Keratinocyte (primary cell): ENCODE data around the gene KLC1. TPM values are rescaled to one million over a fixed set of nuclear protein-coding genes. Genes with fewer than 3 reads are reported as not detected.

Experiments used
- DNase-seq: peaks from one replicate; pipeline ENCODE4 v3.0.0-alpha.2; 2011; ENCODE audit warnings: low read depth, missing footprints, low spot score
- FAIRE-seq: peaks from 2 replicates; lab custom pipeline; 2011; peaks lifted over from hg19 to GRCh38; lab: Jason Lieb, UNC
- H2AFZ ChIP-seq: 2 replicates; pipeline ENCODE4 v1.6.0; 2012; ENCODE audit warnings: low read length, control low read depth, inconsistent platforms; ENCODE audit not compliant: control insufficient read depth
- H3K27ac ChIP-seq: 2 replicates; pipeline ENCODE4 v1.5.1; 2011; ENCODE audit warnings: low read length; ENCODE audit not compliant: control insufficient read depth, insufficient read depth
- H3K27me3 ChIP-seq: 3 replicates; pipeline ENCODE4 v1.6.0; 2011; ENCODE audit warnings: low read length; ENCODE audit not compliant: control insufficient read depth, insufficient read depth; ENCODE audit errors: extremely low read depth
- H3K36me3 ChIP-seq, 2 experiments: 2 replicates in 1 of 2; 3 replicates in 1 of 2; pipeline ENCODE4 v1.5.1; 2011; ENCODE audit warnings: low read length in 2 of 2, mild to moderate bottlenecking in 1 of 2; ENCODE audit not compliant: control insufficient read depth in 2 of 2, insufficient read depth in 2 of 2; ENCODE audit errors: extremely low read depth in 1 of 2
- H3K4me1 ChIP-seq: 3 replicates; pipeline ENCODE4 v1.5.1; 2011; ENCODE audit warnings: low read length; ENCODE audit not compliant: control insufficient read depth, insufficient read depth; ENCODE audit errors: extremely low read depth
- H3K4me2 ChIP-seq: 3 replicates; pipeline ENCODE4 v1.6.0; 2011; ENCODE audit warnings: low read depth, low read length; ENCODE audit not compliant: control insufficient read depth, insufficient read depth; ENCODE audit errors: extremely low read depth
- H3K4me3 ChIP-seq, 3 experiments: fragments of 200-600 bp in 1 of 3; sonication (generic) in 1 of 3; 2 replicates in 2 of 3; 3 replicates in 1 of 3; pipeline ENCODE4 v1.5.1; 2011 to 2016; ENCODE audit warnings: low read length in 3 of 3, mild to moderate bottlenecking in 3 of 3, control low read depth in 2 of 3, inconsistent platforms in 1 of 3, low read depth in 1 of 3, mixed read lengths in 1 of 3, mixed run types in 1 of 3, moderate library complexity in 1 of 3; ENCODE audit not compliant: control insufficient read depth in 2 of 3, insufficient read depth in 2 of 3; ENCODE audit errors: extremely low read depth in 1 of 3
- H3K79me2 ChIP-seq: 2 replicates; pipeline ENCODE4 v1.6.0; 2012; ENCODE audit warnings: low read length; ENCODE audit not compliant: control insufficient read depth, insufficient read depth
- H3K9ac ChIP-seq: 3 replicates; pipeline ENCODE4 v1.6.0; 2011; ENCODE audit warnings: low read length; ENCODE audit not compliant: control insufficient read depth, insufficient read depth; ENCODE audit errors: extremely low read depth
- H3K9me1 ChIP-seq: 3 replicates; pipeline ENCODE4 v1.6.0; 2011; ENCODE audit warnings: low read length; ENCODE audit not compliant: control insufficient read depth, insufficient read depth; ENCODE audit errors: extremely low read depth
- H3K9me3 ChIP-seq: 2 replicates; pipeline ENCODE4 v1.5.1; 2012; ENCODE audit warnings: low read depth, low read length; ENCODE audit not compliant: control insufficient read depth
- H4K20me1 ChIP-seq: 3 replicates; pipeline ENCODE4 v1.6.0; 2011; ENCODE audit warnings: low read length; ENCODE audit not compliant: control insufficient read depth, insufficient read depth; ENCODE audit errors: extremely low read depth
- CTCF ChIP-seq, 3 experiments: IDR thresholded peaks in 1 of 3; conservative IDR thresholded peaks in 1 of 3; optimal IDR thresholded peaks in 1 of 3; 2 replicates in 2 of 3; 3 replicates in 1 of 3; pipeline versions ENCODE3 to v1.5.1; 2011; ENCODE audit warnings: low read length in 3 of 3, mild to moderate bottlenecking in 3 of 3, moderate library complexity in 2 of 3, control low read depth in 1 of 3, inconsistent platforms in 1 of 3; ENCODE audit not compliant: insufficient read depth in 2 of 3; ENCODE audit errors: extremely low read depth in 1 of 3
- EZH2 ChIP-seq: IDR thresholded peaks from one replicate; pipeline ENCODE4 v1.6.1; 2012; ENCODE audit warnings: inconsistent platforms, mild to moderate bottlenecking, low read length, moderate library complexity
- dilution Hi-C: fragments of 300-500 bp; cut with MboI; formaldehyde crosslinking; loops from one replicate; pipeline ENCODE4 v1.7.0; 2020; ENCODE audit warnings: low sequenced_read_pairs; ENCODE audit not compliant: extremely low pct_ligation_motif_present
- polyA plus RNA-seq, 5 experiments: library from polyadenylated mRNA; depleted of rRNA in 3 of 5; stranded (reverse) in 3 of 5; stranded (forward) in 1 of 5; unstranded in 1 of 5; fragments of >200 nt; gene quantifications; 1 replicate in 1 of 5; 2 replicates in 3 of 5; 3 replicates in 1 of 5; pipeline versions ENCODE4 v1.2.1 to v1.2.3, GENCODE V29; 2011 to 2012; ENCODE audit warnings: missing spikeins in 2 of 5, low read depth in 1 of 5, low replicate concordance in 1 of 5

Gene KLC1
- polyA plus RNA-seq, 1 donor (not counting 4 experiments of a cell fraction or from before 2014, with no cell fraction given), result 130 TPM

- H4K20me1 ChIP-seq, result peaks cover 8% of the 10 kb centered on the region
- peaks cover 10% of the 10 kb centered on the region for H3K4me1 ChIP-seq
- no peaks in the 10 kb centered on the region for H3K9me1 ChIP-seq
- peaks cover 36 to 48% of the 10 kb centered on the region in 2 experiments for H3K36me3 ChIP-seq
- DNase-seq (no peak), FAIRE-seq (no peak)
- no peaks in the 10 kb centered on the region for H3K9me3 ChIP-seq
- no peak for TF ChIP-seq EZH2
- TF ChIP-seq CTCF (optimal IDR thresholded peaks at IDR 0.05 in 1 of 3, IDR thresholded peaks at IDR 0.05 in 1 of 3, conservative IDR thresholded peaks at IDR 0.05 in 1 of 3; ENCODE audit: extremely low read depth in 1 of 3, insufficient read depth in 2 of 3, low read length in 3 of 3), result no peak
- dilution Hi-C loops, result no loop called here
- no peak overlapping the region for H3K9ac ChIP-seq
- H2AFZ ChIP-seq, result no peak overlapping the region
- no peak overlapping the region for H3K4me3 ChIP-seq
- no peak overlapping the region for H3K27ac ChIP-seq
- peaks cover 7% of the 10 kb centered on the region for H3K79me2 ChIP-seq
- H3K4me2 ChIP-seq, result no peak overlapping the region
- no peaks in the 10 kb centered on the region for H3K27me3 ChIP-seq
Observed at GRCh38 chr14:103687712-103688111, 58.7 kb downstream of the KLC1 start.

GRCh38 chr14:103688441-103688840 is 59.4 kb downstream of the KLC1 start:
- no peak overlapping the region for H3K4me3 ChIP-seq
- H3K9ac ChIP-seq, result no peak overlapping the region
- dilution Hi-C loops, result no loop called here
- TF ChIP-seq CTCF (optimal IDR thresholded peaks at IDR 0.05 in 1 of 3, IDR thresholded peaks at IDR 0.05 in 1 of 3, conservative IDR thresholded peaks at IDR 0.05 in 1 of 3; ENCODE audit: extremely low read depth in 1 of 3, insufficient read depth in 2 of 3, low read length in 3 of 3) (no peak), EZH2 (no peak)
- peaks cover 7% of the 10 kb centered on the region for H3K79me2 ChIP-seq
- H3K4me1 ChIP-seq, result peaks cover 17% of the 10 kb centered on the region
- H3K27me3 ChIP-seq, result no peaks in the 10 kb centered on the region
- peaks cover 16% of the 10 kb centered on the region for H4K20me1 ChIP-seq
- no peak for DNase-seq
- peaks cover 33 to 45% of the 10 kb centered on the region in 2 experiments for H3K36me3 ChIP-seq
- no peak overlapping the region for H2AFZ ChIP-seq
- no peak overlapping the region for H3K4me2 ChIP-seq
- H3K9me1 ChIP-seq, result no peaks in the 10 kb centered on the region
- no peaks in the 10 kb centered on the region for H3K9me3 ChIP-seq
- H3K27ac ChIP-seq, result no peak overlapping the region
- no peak for FAIRE-seq
